GM12878 (cell line): ENCODE data around the gene SUMF1.

ENCODE experiments used
- BACH1 ChIP-seq: fragments of 450-650 bp; IDR thresholded peaks from 2 replicates; pipeline ENCODE4 v1.6.1; 2017; ENCODE audit warnings: mild to moderate bottlenecking, borderline replicate concordance
- FOS ChIP-seq: IDR thresholded peaks from 3 replicates; pipeline ENCODE4 v1.6.1; 2011; ENCODE audit warnings: borderline replicate concordance; ENCODE audit not compliant: insufficient read length; ENCODE audit errors: extremely low read depth
- GABPA ChIP-seq: IDR thresholded peaks from 2 replicates; pipeline ENCODE4 v1.6.1; 2014; ENCODE audit warnings: antibody characterized with exemption, low read depth, mild to moderate bottlenecking, inconsistent platforms
- NRF1 ChIP-seq: conservative IDR thresholded peaks from 2 replicates; pipeline ENCODE4 v1.6.1; 2011; ENCODE audit warnings: mild to moderate bottlenecking, low read depth, low read length, improper control_type of control experiment
- POLR2A ChIP-seq: IDR thresholded peaks from 2 replicates; pipeline ENCODE4 v1.6.1; 2011; ENCODE audit warnings: low read depth, mild to moderate bottlenecking, low read length
- POLR2AphosphoS5 ChIP-seq: IDR thresholded peaks from 2 replicates; pipeline ENCODE4 v1.6.1; 2011; ENCODE audit warnings: mild to moderate bottlenecking, low read length, inconsistent platforms
- TF ChIP-seq, protein P1 (sequence below): IDR thresholded peaks from 2 replicates; pipeline ENCODE4 v1.6.1; 2012; ENCODE audit warnings: mild to moderate bottlenecking, low read depth, low read length
- TF ChIP-seq, protein P2 (sequence below), 3 experiments: IDR thresholded peaks in 2 of 3; conservative IDR thresholded peaks in 1 of 3; 2 replicates each; pipeline ENCODE4 v1.5.1; 2011; ENCODE audit warnings: low read depth in 3 of 3, low read length in 3 of 3, mild to moderate bottlenecking in 3 of 3, control low read depth in 2 of 3, moderate library complexity in 2 of 3, inconsistent platforms in 1 of 3, mixed read lengths in 1 of 3; ENCODE audit not compliant: control insufficient read depth in 2 of 3, insufficient read depth in 1 of 3; ENCODE audit errors: extremely low read depth in 1 of 3
- TF ChIP-seq, protein P3 (sequence below): IDR thresholded peaks from 2 replicates; pipeline ENCODE4 v1.6.1; 2011; ENCODE audit warnings: borderline replicate concordance, low read depth, mild to moderate bottlenecking, moderate library complexity, low read length; ENCODE audit not compliant: insufficient read depth, poor library complexity, severe bottlenecking
- TF ChIP-seq, protein P4 (sequence below): IDR thresholded peaks from 2 replicates; pipeline ENCODE4 v1.6.1; 2012; ENCODE audit warnings: low read length, inconsistent platforms

DNA sequence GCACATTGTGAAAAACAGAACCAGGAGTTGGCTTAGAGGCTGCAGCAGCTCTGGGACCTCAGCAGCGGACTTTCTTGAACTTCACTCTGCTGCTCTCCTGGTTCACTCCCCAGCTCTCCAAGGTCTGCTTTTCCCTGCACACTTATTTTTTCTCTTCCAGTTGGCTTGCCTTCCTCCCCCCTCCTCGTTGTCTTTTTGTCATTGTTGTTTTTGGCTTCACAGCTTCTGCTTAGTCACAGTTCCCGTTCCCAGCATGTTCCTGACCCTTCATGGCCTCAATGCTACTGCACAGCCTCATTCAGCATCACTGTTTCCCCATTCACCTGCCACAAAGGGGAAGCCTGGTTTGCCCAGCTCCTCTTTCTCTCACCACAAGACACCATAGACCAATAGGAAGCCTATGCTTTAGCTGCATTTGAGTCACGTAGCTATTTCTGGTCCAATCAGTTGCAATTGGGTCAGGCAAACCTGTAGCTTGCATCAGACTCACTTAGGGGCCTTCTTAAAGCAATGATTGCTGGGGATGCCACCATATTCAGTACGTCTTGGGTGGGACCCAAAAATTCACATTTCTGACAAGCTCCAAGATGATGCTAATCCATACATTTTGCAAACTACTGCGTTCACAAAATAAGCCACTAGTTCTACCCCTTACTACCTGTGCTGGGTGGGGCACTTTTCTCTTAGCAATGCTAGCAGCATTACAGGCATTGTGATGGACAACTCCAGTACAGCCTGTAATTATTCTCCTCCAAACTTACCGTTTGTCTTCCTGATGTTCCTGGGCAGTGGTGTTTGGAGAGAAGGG, 7.8 kb upstream of the SUMF1 start:
- TF ChIP-seq, protein P1, sequence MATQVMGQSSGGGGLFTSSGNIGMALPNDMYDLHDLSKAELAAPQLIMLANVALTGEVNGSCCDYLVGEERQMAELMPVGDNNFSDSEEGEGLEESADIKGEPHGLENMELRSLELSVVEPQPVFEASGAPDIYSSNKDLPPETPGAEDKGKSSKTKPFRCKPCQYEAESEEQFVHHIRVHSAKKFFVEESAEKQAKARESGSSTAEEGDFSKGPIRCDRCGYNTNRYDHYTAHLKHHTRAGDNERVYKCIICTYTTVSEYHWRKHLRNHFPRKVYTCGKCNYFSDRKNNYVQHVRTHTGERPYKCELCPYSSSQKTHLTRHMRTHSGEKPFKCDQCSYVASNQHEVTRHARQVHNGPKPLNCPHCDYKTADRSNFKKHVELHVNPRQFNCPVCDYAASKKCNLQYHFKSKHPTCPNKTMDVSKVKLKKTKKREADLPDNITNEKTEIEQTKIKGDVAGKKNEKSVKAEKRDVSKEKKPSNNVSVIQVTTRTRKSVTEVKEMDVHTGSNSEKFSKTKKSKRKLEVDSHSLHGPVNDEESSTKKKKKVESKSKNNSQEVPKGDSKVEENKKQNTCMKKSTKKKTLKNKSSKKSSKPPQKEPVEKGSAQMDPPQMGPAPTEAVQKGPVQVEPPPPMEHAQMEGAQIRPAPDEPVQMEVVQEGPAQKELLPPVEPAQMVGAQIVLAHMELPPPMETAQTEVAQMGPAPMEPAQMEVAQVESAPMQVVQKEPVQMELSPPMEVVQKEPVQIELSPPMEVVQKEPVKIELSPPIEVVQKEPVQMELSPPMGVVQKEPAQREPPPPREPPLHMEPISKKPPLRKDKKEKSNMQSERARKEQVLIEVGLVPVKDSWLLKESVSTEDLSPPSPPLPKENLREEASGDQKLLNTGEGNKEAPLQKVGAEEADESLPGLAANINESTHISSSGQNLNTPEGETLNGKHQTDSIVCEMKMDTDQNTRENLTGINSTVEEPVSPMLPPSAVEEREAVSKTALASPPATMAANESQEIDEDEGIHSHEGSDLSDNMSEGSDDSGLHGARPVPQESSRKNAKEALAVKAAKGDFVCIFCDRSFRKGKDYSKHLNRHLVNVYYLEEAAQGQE = no peak
- TF ChIP-seq, protein P2, sequence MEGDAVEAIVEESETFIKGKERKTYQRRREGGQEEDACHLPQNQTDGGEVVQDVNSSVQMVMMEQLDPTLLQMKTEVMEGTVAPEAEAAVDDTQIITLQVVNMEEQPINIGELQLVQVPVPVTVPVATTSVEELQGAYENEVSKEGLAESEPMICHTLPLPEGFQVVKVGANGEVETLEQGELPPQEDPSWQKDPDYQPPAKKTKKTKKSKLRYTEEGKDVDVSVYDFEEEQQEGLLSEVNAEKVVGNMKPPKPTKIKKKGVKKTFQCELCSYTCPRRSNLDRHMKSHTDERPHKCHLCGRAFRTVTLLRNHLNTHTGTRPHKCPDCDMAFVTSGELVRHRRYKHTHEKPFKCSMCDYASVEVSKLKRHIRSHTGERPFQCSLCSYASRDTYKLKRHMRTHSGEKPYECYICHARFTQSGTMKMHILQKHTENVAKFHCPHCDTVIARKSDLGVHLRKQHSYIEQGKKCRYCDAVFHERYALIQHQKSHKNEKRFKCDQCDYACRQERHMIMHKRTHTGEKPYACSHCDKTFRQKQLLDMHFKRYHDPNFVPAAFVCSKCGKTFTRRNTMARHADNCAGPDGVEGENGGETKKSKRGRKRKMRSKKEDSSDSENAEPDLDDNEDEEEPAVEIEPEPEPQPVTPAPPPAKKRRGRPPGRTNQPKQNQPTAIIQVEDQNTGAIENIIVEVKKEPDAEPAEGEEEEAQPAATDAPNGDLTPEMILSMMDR (IDR thresholded peaks at IDR 0.05 in 2 of 3, conservative IDR thresholded peaks at IDR 0.05 in 1 of 3; ENCODE audit: control insufficient read depth in 2 of 3, extremely low read depth in 1 of 3, insufficient read depth in 1 of 3, low read depth in 3 of 3, low read length in 3 of 3) = no peak
- TF ChIP-seq POLR2AphosphoS5 (peak; percentile 45; the same call in 1 of the 2 replicates), BACH1 (no peak), POLR2A (peak; percentile 42; the same call in 1 of the 2 replicates), GABPA (no peak), NRF1 (no peak), FOS (peak; percentile 15)
- TF ChIP-seq, protein P3, sequence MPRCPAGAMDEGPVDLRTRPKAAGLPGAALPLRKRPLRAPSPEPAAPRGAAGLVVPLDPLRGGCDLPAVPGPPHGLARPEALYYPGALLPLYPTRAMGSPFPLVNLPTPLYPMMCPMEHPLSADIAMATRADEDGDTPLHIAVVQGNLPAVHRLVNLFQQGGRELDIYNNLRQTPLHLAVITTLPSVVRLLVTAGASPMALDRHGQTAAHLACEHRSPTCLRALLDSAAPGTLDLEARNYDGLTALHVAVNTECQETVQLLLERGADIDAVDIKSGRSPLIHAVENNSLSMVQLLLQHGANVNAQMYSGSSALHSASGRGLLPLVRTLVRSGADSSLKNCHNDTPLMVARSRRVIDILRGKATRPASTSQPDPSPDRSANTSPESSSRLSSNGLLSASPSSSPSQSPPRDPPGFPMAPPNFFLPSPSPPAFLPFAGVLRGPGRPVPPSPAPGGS = no peak
- TF ChIP-seq, protein P4, sequence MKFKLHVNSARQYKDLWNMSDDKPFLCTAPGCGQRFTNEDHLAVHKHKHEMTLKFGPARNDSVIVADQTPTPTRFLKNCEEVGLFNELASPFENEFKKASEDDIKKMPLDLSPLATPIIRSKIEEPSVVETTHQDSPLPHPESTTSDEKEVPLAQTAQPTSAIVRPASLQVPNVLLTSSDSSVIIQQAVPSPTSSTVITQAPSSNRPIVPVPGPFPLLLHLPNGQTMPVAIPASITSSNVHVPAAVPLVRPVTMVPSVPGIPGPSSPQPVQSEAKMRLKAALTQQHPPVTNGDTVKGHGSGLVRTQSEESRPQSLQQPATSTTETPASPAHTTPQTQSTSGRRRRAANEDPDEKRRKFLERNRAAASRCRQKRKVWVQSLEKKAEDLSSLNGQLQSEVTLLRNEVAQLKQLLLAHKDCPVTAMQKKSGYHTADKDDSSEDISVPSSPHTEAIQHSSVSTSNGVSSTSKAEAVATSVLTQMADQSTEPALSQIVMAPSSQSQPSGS = no peak
